Mammary epithelial cell (primary cell): ENCODE measurements around the gene TFEB.

Source experiments
- CTCF ChIP-seq, 2 donors: IDR thresholded peaks in 1 of 2; conservative IDR thresholded peaks in 1 of 2; 2 replicates each; pipeline ENCODE4 v1.5.1; 2011 to 2012; ENCODE audit warnings: inconsistent platforms in 2 of 2, low read length in 2 of 2, mild to moderate bottlenecking in 2 of 2, control low read depth in 1 of 2, low read depth in 1 of 2; ENCODE audit not compliant: insufficient read depth in 1 of 2; ENCODE audit errors: extremely low read depth in 1 of 2
- EZH2 ChIP-seq: IDR thresholded peaks from 2 replicates; pipeline ENCODE4 v1.6.1; 2012; ENCODE audit warnings: low read length, inconsistent platforms, borderline replicate concordance

DNA sequence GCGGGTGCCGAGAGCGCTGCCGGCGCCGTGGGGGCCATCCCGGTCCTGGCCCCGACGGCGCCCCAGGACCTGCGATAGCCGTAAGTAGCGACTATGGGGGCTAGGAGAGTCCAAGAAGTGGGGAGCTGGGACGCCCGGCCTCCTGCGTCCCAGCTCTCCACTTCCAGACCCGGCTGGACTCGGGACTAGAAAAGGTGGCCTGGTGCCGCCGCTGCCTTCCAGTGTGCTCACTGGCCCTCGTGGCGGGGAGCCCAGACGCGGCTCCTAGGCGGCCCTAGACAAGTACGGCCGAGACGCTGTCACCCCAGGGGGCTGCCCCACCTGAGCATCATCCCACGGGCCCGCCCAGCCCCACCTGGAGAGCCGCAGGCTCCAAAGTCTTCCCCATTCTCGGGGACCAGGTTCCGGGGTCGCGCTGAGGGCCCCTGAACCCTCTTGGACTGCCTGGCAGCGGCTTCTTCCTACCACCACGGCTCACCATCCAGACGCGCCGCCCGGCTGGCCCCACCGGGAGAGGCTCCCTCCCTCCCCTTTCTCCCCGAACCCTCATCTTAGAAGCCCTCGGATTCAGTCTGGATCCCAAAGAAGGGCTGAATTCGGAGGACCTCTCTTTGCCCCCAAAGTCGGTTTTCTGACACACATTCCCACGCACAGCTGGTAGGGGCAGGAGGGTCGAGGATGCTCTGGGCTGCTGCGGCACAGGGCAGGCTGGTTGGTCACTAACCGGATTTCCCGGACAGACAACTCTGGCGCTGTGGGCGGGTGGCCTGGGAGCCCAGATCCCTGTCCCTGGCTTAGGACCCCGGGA lies 98.0 kb downstream of the TFEB start:
- no peak for TF ChIP-seq CTCF (conservative IDR thresholded peaks at IDR 0.05 in 1 of 2, IDR thresholded peaks at IDR 0.05 in 1 of 2; ENCODE audit: extremely low read depth in 1 of 2, insufficient read depth in 1 of 2, low read depth in 1 of 2, low read length in 2 of 2)
- TF ChIP-seq EZH2: no peak
